Activated naive CD4-positive, alpha-beta T cell treated with anti-CD3 and anti-CD28 coated beads, Interleukin-2, amount 10 ng/mL, durations not matched to agents 7 days and 5 days (primary cell): ENCODE data around the gene BBS9.

Experiments used
- CTCF ChIA-PET: fragments of 350-600 bp; sonication (Branson Sonifier 250); formaldehyde crosslinking; loops from one replicate; lab custom pipeline; 2021; ENCODE audit warnings: antibody characterized with exemption; lab: Charles Lee
- DNase-seq: peaks from one replicate; pipeline ENCODE4 v3.0.0-alpha.2; 2020
- H3K27ac Mint-ChIP-seq: one replicate; pipeline ENCODE4 v1.8.0; 2021; ENCODE audit warnings: mild to moderate bottlenecking, moderate library complexity, mixed read lengths
- H3K27me3 Mint-ChIP-seq: one replicate; pipeline ENCODE4 v1.8.0; 2021; ENCODE audit warnings: mild to moderate bottlenecking, mixed read lengths
- H3K36me3 Mint-ChIP-seq: one replicate; pipeline ENCODE4 v1.8.0; 2021; ENCODE audit warnings: mixed read lengths
- H3K4me1 Mint-ChIP-seq: one replicate; pipeline ENCODE4 v1.8.0; 2021; ENCODE audit warnings: mixed read lengths
- H3K4me3 Mint-ChIP-seq: one replicate; pipeline ENCODE4 v1.8.0; 2021; ENCODE audit warnings: mild to moderate bottlenecking, moderate library complexity, mixed read lengths
- H3K9me3 Mint-ChIP-seq: one replicate; pipeline ENCODE4 v1.8.0; 2021; ENCODE audit warnings: mixed read lengths

Gene BBS9

GRCh38 chr7:33646891-33647391, 517.6 kb downstream of the BBS9 start:
- Mint-ChIP-seq H3K36me3 (no peaks in the 10 kb centered on the region), H3K27me3 (no peaks in the 10 kb centered on the region), H3K9me3 (no peaks in the 10 kb centered on the region), H3K4me3 (no peak overlapping the region), H3K27ac (no peak overlapping the region), H3K4me1 (no peaks in the 10 kb centered on the region)
- CTCF ChIA-PET, result no interaction called here
- no peak for DNase-seq

DNA sequence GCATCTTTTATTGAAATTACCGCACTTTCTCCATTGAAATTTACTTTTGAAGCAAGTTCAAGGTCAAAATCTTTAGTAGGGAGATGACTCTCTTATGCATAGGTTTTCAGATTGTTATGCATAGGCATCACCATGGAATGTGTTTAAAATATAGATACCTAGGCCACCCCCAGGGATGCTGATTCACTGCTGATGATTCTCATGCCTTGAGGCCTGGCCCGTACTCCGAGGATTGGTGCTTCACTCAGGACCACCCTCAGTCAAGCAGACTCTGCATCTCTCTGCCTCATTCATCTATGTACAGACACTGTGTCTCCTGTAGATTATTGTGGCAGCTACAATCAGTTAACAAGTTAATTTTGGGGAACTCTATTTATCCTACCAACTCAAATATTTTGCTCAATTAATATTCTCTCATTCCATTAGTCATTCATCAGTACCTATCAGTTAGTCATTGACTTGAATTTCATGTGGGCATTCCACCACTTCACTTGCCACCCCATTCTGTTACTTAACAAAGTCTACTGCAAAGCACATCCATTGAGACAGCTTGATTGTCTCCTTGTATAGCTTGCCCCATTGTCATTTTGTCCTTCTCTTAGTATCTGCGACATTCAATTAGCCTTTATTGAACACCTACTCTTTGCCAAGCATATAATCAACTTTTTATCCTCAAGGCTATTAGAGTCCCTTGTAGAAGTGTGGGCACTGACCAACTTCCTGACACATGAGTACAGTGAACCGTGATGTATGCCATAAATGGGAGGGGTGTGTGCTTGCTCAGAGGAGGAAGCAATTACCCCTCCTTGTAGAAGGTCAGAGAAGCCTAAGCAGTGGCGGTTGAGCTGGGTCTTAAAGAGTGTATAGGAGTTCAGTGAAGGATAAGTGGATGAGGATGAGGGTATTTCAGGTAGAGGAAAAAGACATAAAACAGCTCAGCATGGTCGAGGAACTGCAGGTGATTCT, 520.4 kb downstream of the BBS9 start:
- Mint-ChIP-seq H3K4me3 (no peak overlapping the region), H3K27me3 (no peaks in the 10 kb centered on the region), H3K4me1 (no peaks in the 10 kb centered on the region), H3K27ac (no peak overlapping the region), H3K36me3 (no peaks in the 10 kb centered on the region), H3K9me3 (no peaks in the 10 kb centered on the region)
- no peak for DNase-seq
- CTCF ChIA-PET, result no interaction called here

GRCh38 chr7:33650828-33651227, 521.5 kb downstream of the BBS9 start:
- CTCF ChIA-PET, result no interaction called here
- Mint-ChIP-seq H3K4me3 (no peak overlapping the region), H3K36me3 (no peaks in the 10 kb centered on the region)

GRCh38 chr7:33651998-33652515, 522.7 kb downstream of the BBS9 start:
- Mint-ChIP-seq H3K27ac (no peak overlapping the region), H3K36me3 (no peaks in the 10 kb centered on the region), H3K4me3 (no peak overlapping the region), H3K4me1 (no peaks in the 10 kb centered on the region), H3K9me3 (no peaks in the 10 kb centered on the region), H3K27me3 (no peaks in the 10 kb centered on the region)
- CTCF ChIA-PET, result no interaction called here
- no peak for DNase-seq

More at GRCh38 chr7:33650828-33651227, 521.5 kb downstream of the BBS9 start:
- no peak overlapping the region for H3K27ac Mint-ChIP-seq
- no peaks in the 10 kb centered on the region for H3K4me1 Mint-ChIP-seq
- DNase-seq, result no peak
- H3K27me3 Mint-ChIP-seq, result no peaks in the 10 kb centered on the region
- no peaks in the 10 kb centered on the region for H3K9me3 Mint-ChIP-seq

DNA sequence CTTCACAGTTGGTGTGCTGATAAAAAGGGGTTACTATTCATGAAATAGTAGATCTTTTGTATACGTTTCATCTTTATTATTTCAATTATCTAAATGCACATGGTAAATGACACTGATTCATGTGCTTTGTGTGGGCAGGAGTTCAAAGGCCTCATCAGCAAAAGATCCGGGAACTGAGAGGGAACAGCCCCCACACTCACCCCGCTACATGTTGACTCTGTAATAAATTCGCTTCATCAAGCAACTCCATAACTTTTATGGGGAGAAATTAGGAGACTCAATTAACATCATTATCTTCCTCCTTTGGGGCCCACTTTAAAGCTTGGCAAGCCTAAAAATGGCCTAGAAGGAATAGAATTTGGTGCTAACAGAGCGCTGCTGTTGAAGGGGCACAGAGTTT, 525.3 kb downstream of the BBS9 start:
- Mint-ChIP-seq H3K36me3 (no peaks in the 10 kb centered on the region), H3K27me3 (no peaks in the 10 kb centered on the region), H3K27ac (no peak overlapping the region), H3K9me3 (no peaks in the 10 kb centered on the region), H3K4me3 (no peak overlapping the region), H3K4me1 (no peaks in the 10 kb centered on the region)
- CTCF ChIA-PET, result no interaction called here
- DNase-seq, result no peak
